Endothelial cell of umbilical vein (primary cell): Measurements from ENCODE around the gene FBN2.

ENCODE experiments used
- EZH2 ChIP-seq: IDR thresholded peaks from 2 replicates; pipeline ENCODE4 v1.6.1; 2012; ENCODE audit warnings: borderline replicate concordance, low read depth, mild to moderate bottlenecking, moderate library complexity, low read length, inconsistent platforms; ENCODE audit not compliant: severe bottlenecking
- FOS ChIP-seq: IDR thresholded peaks from 2 replicates; pipeline ENCODE4 v1.6.1; 2011; ENCODE audit warnings: mild to moderate bottlenecking, low read length, moderate library complexity, borderline replicate concordance; ENCODE audit not compliant: insufficient read depth
- GATA2 ChIP-seq: IDR thresholded peaks from 2 replicates; pipeline ENCODE4 v1.7.0; 2011; ENCODE audit warnings: low read depth, mild to moderate bottlenecking, moderate library complexity, mixed read lengths, low read length; ENCODE audit not compliant: insufficient read length, insufficient read depth
- POLR2A ChIP-seq: IDR thresholded peaks from 2 replicates; pipeline ENCODE4 v1.6.1; 2012; ENCODE audit warnings: low read depth, mild to moderate bottlenecking, control low read depth, low read length
- POLR2AphosphoS5 ChIP-seq: IDR thresholded peaks from 2 replicates; pipeline ENCODE4 v1.6.1; 2012; ENCODE audit warnings: low read depth, mild to moderate bottlenecking, control low read depth, low read length, moderate library complexity; ENCODE audit not compliant: insufficient read depth
- TF ChIP-seq, protein P1 (sequence below), 2 donors: IDR thresholded peaks; 1 replicate in 1 of 2; 2 replicates in 1 of 2; pipeline ENCODE4 v1.5.1; 2011; ENCODE audit warnings: low read length in 2 of 2, mild to moderate bottlenecking in 2 of 2, moderate library complexity in 2 of 2, control low read depth in 1 of 2, inconsistent platforms in 1 of 2, low read depth in 1 of 2; ENCODE audit not compliant: insufficient read depth in 1 of 2; ENCODE audit errors: extremely low read depth in 1 of 2
- TF ChIP-seq, protein P2 (sequence below): IDR thresholded peaks from 2 replicates; pipeline ENCODE4 v1.6.1; 2011; ENCODE audit not compliant: insufficient read depth, insufficient read length

DNA sequence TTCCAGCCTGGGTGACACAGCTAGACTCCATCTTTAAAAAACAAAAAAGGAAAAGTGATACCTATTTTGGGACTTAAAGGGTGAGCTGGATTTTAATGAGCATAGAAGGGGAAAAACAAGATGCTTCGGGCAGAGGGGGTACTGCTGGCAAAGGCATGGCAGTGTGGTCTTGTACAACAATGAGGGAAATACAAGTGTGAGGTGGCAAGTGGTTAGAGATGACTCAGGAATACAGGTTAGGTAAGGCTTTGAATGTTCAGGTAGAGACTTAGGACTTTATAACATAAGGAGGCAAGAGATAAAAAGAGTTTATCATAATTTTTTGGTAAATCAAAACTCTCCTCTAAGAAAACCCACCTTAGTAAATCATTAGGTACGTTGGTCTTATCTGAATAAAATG, 132.9 kb downstream of the FBN2 start:
- no peak for TF ChIP-seq FOS
- TF ChIP-seq, protein P1, sequence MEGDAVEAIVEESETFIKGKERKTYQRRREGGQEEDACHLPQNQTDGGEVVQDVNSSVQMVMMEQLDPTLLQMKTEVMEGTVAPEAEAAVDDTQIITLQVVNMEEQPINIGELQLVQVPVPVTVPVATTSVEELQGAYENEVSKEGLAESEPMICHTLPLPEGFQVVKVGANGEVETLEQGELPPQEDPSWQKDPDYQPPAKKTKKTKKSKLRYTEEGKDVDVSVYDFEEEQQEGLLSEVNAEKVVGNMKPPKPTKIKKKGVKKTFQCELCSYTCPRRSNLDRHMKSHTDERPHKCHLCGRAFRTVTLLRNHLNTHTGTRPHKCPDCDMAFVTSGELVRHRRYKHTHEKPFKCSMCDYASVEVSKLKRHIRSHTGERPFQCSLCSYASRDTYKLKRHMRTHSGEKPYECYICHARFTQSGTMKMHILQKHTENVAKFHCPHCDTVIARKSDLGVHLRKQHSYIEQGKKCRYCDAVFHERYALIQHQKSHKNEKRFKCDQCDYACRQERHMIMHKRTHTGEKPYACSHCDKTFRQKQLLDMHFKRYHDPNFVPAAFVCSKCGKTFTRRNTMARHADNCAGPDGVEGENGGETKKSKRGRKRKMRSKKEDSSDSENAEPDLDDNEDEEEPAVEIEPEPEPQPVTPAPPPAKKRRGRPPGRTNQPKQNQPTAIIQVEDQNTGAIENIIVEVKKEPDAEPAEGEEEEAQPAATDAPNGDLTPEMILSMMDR (IDR thresholded peaks at IDR 0.05; ENCODE audit: extremely low read depth in 1 of 2, insufficient read depth in 1 of 2, low read depth in 1 of 2, low read length in 2 of 2): no peak
- TF ChIP-seq EZH2: no peak
- TF ChIP-seq POLR2A: no peak
- no peak for TF ChIP-seq POLR2AphosphoS5
- no peak for TF ChIP-seq GATA2
- TF ChIP-seq, protein P2, sequence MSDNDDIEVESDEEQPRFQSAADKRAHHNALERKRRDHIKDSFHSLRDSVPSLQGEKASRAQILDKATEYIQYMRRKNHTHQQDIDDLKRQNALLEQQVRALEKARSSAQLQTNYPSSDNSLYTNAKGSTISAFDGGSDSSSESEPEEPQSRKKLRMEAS: no peak
